DMS 273 (cell line): ENCODE measurements around the gene RHOH.
"Not testable (repeated sequence)": the region's sequence is repeated elsewhere in the genome, so short reads cannot be mapped to it uniquely, and the experiment has no call there.

Source experiments
- DNase-seq: peaks from one replicate; lab custom pipeline; 2025; ENCODE audit not compliant: unreplicated experiment; lab: John Stamatoyannopoulos, UW

Gene RHOH

DNA sequence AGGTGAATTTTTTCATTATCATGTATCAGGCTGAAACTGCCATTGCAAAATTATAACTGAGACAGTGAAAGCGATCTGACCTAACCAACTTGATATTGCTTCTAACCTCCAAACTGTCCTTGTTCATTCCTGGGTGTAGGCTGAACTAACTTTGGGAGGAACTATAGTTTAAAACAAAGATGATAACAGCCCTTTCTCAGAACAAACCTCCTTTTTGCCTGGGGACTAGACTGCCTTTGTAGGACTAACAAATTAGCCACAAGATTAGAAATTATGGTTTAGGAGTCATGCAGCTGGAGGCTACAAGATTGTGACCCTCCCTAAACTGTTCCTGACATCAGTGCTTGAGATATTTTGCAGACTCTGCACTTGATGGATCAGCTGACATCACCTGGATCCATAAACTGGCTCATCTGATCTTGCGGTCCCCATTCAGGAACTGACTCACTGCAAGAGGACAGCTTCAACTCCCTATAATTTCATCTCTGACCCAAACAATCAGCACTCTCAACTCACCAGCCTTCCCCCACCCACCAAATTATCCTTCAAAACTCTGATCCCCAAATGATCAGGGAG is 93.9 kb downstream of the RHOH start:
- not testable (repeated sequence) for DNase-seq

DNA sequence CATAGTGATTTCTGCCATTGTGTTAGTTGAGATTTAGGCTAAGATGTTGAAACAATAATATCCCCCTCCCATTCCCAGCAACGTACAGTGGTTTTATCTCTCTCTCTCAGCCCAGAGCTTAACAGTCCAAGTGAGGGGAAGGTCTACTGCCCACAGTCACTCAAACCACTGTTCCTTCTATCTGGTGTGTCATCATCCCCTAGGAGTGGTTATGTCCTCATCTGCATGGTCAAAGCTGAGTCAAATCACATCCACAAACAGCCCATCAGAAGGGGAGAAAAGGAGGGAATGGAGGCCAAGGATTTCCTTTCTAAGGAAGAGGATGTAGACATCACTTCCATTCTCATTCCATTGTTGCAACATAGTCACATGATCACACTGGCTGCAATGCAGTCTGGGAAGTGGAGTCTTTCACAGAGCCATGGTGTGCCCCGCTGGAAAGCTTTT is 95.5 kb downstream of the RHOH start:
- DNase-seq: no peak

DNA sequence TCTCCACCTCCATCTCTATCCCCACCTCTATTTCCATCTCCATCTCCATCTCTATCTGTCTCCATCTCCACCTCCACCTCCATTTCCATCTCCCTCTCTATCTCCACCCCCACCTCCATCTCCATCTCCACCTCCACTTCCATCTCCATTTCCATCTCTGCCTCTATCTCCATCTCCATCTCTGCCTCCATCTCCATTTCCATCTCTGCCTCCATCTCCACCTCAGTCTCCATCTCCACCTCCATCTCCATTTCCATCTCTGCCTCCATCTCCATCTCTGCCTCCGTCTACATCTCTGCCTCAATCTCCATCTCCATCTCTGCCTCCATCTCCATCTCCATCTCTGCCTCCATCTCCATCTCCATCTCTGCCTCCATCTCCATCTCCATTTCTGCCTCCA is 97.5 kb downstream of the RHOH start:
- DNase-seq: no peak

DNA sequence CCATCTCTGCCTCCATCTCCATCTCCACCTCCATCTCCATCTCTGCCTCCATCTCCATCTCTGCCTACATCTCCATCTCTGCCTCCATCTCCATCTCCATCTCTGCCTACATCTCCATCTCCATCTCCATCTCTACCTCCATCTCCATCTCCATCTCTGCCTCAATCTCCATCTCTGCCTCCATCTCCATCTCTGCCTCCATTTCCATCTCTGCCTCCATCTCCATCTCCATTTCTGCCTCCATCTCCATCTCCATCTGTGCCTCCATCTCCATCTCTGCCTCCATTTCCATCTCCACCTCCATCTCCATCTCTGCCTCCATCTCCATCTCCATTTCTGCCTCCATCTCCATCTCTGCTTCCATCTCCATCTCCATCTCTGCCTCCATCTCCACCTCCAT is 98.2 kb downstream of the RHOH start:
- DNase-seq: not testable (repeated sequence)

DNA sequence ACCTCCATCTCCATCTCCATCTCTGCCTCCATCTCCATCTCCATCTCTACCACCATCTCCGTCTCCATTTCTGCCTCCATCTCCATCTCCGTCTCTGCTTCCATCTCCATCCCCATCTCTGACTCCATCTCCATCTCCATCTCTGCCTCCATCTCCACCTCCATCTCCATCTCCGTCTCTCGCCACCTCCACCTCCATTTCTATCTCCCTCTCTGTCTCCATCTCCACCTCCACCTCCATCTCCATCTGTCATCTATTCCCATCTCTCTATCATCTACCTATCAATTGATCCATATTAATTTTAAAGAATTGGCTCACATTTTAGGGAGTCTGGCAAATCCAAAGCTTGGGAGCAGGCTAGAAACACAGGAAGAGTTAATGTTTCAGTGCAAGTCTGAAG is 98.7 kb downstream of the RHOH start:
- no peak for DNase-seq
